Retinal pigment epithelial cell (primary cell): ENCODE results near the gene DKK2.
A peak's percentile ranks its signal among the peaks of the same experiment; 100 is the strongest.

Experiments
- DNase-seq: peaks from one replicate; pipeline ENCODE4 v3.0.0-alpha.2; 2010; ENCODE audit warnings: low read depth
- H3K4me3 ChIP-seq: 2 replicates; pipeline ENCODE4 v1.5.1; 2011; ENCODE audit warnings: mild to moderate bottlenecking, low read length, control low read depth, moderate library complexity
- TF ChIP-seq, protein P1 (sequence below): conservative IDR thresholded peaks from 2 replicates; pipeline ENCODE4 v1.5.1; 2011; ENCODE audit warnings: low read depth, low read length, control low read depth, inconsistent platforms

Gene DKK2, protein sequence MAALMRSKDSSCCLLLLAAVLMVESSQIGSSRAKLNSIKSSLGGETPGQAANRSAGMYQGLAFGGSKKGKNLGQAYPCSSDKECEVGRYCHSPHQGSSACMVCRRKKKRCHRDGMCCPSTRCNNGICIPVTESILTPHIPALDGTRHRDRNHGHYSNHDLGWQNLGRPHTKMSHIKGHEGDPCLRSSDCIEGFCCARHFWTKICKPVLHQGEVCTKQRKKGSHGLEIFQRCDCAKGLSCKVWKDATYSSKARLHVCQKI

DNA sequence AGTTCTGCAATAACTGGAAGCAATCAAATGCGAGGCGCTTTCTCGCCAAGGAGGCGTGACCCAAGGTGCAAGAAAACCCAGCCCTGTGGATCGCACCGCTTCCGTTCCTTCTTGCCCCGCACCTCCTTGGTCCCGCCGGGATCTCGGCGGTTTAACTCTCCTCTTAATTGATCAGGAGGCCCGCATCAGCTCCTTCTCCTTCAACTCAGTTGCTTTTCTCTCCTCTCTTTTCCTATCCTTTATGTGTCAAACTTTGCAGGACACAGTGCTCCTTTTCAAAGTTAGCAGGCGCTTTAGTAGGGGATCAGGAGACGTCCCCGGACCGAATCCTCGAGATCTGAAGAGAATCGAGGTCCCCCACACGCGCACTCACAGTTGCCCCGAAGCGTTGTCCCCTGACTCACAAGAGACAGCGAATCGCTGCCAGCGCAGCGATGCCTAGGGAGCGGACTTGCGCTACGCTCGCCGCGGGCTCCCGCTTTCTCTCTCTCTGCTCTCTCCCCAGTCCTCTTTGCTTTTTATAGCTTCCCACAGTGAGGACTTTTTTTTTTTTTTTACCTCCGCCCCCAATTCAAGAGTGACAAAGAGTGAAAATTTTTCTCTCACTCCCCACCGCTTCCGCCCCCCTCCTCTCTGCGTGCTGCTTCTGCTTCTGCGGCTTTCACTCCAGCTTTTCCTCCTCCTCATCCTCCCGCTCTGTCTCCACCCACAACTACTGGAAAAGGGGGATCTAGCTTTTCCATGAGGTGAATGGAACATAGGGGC lies at the start of gene DKK2:
Gene DKK2, minus strand, starts transcription at position 495 of the 765 bp plus-strand sequence. CDS start 722 bp downstream, outside the sequence.
- peak within 1 kb of the TSS; percentile 51 for H3K4me3 ChIP-seq
- DNase-seq, result no peak
- TF ChIP-seq, protein P1, sequence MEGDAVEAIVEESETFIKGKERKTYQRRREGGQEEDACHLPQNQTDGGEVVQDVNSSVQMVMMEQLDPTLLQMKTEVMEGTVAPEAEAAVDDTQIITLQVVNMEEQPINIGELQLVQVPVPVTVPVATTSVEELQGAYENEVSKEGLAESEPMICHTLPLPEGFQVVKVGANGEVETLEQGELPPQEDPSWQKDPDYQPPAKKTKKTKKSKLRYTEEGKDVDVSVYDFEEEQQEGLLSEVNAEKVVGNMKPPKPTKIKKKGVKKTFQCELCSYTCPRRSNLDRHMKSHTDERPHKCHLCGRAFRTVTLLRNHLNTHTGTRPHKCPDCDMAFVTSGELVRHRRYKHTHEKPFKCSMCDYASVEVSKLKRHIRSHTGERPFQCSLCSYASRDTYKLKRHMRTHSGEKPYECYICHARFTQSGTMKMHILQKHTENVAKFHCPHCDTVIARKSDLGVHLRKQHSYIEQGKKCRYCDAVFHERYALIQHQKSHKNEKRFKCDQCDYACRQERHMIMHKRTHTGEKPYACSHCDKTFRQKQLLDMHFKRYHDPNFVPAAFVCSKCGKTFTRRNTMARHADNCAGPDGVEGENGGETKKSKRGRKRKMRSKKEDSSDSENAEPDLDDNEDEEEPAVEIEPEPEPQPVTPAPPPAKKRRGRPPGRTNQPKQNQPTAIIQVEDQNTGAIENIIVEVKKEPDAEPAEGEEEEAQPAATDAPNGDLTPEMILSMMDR, result no peak

DNA sequence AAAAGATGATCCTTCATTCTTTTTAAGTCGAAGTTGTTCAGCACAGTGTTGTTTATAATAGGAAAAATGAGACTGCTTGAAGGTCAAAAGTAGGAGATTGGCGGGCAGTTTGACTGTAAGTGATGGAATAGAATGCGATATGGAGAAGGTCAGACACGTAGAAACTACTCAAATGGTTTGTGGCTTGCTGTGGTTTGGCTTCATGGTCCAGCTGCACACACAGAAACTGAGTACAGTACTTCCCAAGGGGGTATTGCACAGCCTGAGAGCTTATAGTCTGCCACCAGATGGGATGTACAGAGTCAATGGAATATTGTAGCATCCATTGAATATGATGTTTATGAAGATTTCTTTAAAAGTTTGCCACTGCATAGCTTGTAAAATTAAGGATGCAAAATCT lies 41.1 kb upstream of the DKK2 start:
- no peak overlapping the region for H3K4me3 ChIP-seq
- DNase-seq, result no peak
- TF ChIP-seq, protein P1, result no peak

DNA sequence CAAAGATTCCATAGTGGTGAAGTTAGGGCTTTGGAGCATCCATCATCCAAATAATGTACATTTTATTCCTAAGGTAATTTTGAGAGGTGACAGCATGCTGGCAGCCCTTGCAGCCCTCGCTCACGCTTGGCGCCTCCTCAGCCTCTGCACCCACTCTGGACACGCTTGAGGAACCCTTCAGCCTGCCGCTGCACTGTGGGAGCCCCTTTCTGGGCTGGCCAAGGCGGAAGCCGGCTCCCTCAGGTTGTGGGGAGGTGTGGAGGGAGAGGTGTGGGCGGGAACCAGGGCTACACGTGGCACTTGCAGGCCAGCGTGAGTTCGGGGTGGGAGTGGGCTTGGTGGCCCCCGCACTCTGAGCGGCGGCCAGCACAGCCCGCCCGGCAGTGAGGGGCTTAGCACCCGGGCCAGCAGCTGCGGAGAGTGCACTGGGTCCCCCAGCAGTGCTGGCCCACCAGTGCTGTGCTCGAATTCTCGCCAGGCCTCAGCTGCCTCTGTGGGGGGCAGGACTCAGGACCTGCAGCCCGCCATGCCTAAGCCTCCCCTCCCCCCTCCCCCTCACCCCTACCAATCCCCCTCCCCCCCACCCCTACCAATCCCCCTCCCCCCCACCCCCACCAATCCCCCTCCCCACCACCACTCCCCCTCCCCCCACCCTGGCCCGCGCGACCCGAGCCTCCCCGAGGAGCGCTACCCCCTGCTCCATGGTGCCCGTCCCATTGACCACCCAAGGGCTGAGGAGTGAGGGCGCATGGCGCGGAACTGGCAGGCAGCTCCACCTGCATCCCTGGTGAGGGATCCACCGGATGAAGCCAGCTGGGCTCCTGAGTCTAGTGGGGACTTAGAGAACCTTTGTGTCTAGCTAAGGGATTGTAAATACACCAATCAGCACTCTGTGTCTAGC lies 37.0 kb upstream of the DKK2 start:
- TF ChIP-seq, protein P1, result no peak
- H3K4me3 ChIP-seq, result no peak overlapping the region
- DNase-seq, result no peak

DNA sequence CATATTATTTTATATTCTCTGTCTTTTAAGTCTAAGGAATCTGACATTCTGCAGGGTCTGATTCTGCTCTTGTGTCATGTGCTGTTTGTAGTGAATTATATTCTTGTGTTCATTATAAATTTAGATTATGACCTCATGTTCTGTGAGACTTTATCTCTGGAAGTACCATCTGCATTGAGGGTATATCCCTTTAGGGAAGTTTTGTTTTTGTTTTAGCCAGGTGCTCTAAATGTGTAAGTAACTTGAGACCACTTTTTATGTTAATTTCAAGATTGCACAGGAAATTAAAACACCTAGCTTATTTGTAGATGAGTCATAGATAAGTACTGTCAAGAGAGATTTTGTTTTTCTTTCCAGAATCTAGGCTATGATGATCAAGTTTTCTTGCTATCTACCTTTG lies 35.0 kb upstream of the DKK2 start:
- TF ChIP-seq, protein P1, result no peak
- no peak overlapping the region for H3K4me3 ChIP-seq
- DNase-seq, result no peak

DNA sequence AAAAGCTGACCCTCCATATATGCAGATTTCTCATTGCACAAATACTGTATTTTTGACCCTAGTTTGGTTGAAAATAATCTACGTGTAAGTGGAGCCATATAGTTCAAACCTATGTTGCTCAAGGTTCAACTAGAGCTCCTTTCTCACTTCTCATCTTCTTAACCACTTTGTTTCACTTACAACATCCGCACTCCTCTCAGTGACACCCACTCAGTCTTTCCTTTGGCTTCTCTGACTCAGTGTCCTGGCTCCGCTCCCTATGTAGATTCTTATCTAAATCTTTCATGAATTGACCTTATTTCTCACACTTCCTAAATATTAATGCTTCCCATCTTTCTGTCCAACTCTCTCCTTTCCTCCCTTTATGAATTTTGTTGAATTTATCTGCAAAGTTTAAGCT lies 32.9 kb upstream of the DKK2 start:
- DNase-seq, result no peak
- TF ChIP-seq, protein P1, result no peak
- no peak overlapping the region for H3K4me3 ChIP-seq

DNA sequence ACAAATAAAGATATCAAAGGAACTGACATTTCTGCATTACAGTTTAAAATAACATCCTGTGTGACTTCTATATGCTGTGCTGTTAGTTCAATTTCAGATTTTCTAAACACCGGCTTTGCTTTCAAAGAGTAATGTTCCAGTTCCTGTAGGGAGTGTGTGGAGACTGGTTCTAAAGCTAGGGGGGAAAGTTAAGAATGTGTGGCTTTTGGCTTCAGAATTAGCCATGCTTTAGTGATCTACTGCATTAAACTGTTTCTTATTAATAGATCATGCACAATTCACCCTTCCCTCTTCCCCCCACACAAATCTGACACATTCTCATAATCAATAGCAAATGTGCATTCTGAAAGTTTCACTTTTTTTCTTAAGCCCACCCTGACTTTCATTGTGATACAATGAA lies 32.0 kb upstream of the DKK2 start:
- DNase-seq, result no peak
- H3K4me3 ChIP-seq, result no peak overlapping the region
- TF ChIP-seq, protein P1, result no peak
